Activated CD8-positive, alpha-beta memory T cell treated with anti-CD3 and anti-CD28 coated beads, Interleukin-2, amount 50 U/mL, for 24 hours (primary cell): ENCODE data around the gene RBM4B.
"Not testable (repeated sequence)": the region's sequence is repeated elsewhere in the genome, so short reads cannot be mapped to it uniquely, and the experiment has no call there.

ENCODE experiments used
- DNase-seq: peaks from one replicate; pipeline ENCODE4 v3.0.0-alpha.2; 2020; ENCODE audit errors: extremely low read depth

Gene RBM4B

GRCh38 chr11:66641834-66642233 is 35.9 kb downstream of the RBM4B start:
- no peak for DNase-seq

- not testable (repeated sequence) for DNase-seq
Observed at GRCh38 chr11:66639814-66640340, 37.8 kb downstream of the RBM4B start.

- no peak for DNase-seq
Observed at GRCh38 chr11:66639066-66639813, 38.4 kb downstream of the RBM4B start.

- peak; percentile 95 for DNase-seq
Observed at GRCh38 chr11:66638177-66639065, 39.3 kb downstream of the RBM4B start, which contains the start of gene RBM4. RBM4 (plus strand) TSS chr11:66638703; CDS start chr11:66639712, 1,009 bp downstream.

- DNase-seq: no peak
Observed at GRCh38 chr11:66637557-66638176, 40.0 kb downstream of the RBM4B start.

- DNase-seq: no peak
Observed at GRCh38 chr11:66636411-66636810, 41.3 kb downstream of the RBM4B start.

- no peak for DNase-seq
Observed at GRCh38 chr11:66632952-66633351, 44.7 kb downstream of the RBM4B start.

- no peak for DNase-seq
Observed at GRCh38 chr11:66631883-66632282, 45.8 kb downstream of the RBM4B start.

GRCh38 chr11:66629356-66629755 is 48.3 kb downstream of the RBM4B start:
- DNase-seq: no peak

GRCh38 chr11:66628061-66628603 is 49.6 kb downstream of the RBM4B start:
- DNase-seq: no peak

GRCh38 chr11:66626926-66627325 is 50.8 kb downstream of the RBM4B start:
- DNase-seq: no peak

- no peak for DNase-seq
Observed at GRCh38 chr11:66626382-66626781, 51.3 kb downstream of the RBM4B start.

GRCh38 chr11:66625752-66626149 is 51.9 kb downstream of the RBM4B start:
- no peak for DNase-seq

- DNase-seq: no peak
Observed at GRCh38 chr11:66625041-66625751, 52.5 kb downstream of the RBM4B start.

GRCh38 chr11:66624450-66624849 is 53.2 kb downstream of the RBM4B start:
- no peak for DNase-seq

GRCh38 chr11:66619080-66619554 is 58.6 kb downstream of the RBM4B start:
- DNase-seq: no peak

- no peak for DNase-seq
Observed at GRCh38 chr11:66617155-66617834, 60.4 kb downstream of the RBM4B start.

- peak; percentile 95 for DNase-seq
Observed at GRCh38 chr11:66616379-66617154, 61.1 kb downstream of the RBM4B start, which contains the start of gene RBM14. RBM14 (plus strand) TSS chr11:66616630; CDS start chr11:66616721, 91 bp downstream.
